Activated CD8-positive, alpha-beta memory T cell treated with anti-CD3 and anti-CD28 coated beads, Interleukin-2, amount 50 U/mL, for 4 hours (primary cell): ENCODE data around the gene RBM44.

Source experiments
- DNase-seq: peaks from one replicate; pipeline ENCODE4 v3.0.0-alpha.2; 2020

The RBM44 gene

GRCh38 chr2:237886685-237887481 lies 88.3 kb downstream of the RBM44 start:
- DNase-seq = no peak

- no peak for DNase-seq
These were observed 89.8 kb downstream of the RBM44 start for GRCh38 chr2:237888389-237888788.

DNA sequence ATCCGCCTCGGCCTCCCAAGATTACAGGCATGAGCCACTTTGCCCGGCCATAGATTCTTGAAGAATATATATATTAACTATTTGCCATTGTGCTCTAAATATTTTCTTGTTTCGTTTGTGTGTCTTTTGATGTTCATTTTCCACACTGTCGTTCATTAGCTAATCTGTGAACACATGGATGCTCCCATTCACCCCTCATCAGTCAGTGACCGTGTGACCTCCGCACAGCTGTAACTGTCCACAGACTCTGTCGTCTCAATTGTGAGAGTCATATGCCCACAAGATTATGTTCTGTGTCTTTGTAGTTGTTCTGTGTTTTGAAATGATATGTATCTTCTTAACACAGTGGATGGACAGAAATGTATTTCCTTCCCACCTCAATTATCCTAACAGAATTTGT lies 90.4 kb downstream of the RBM44 start:
- no peak for DNase-seq

DNA sequence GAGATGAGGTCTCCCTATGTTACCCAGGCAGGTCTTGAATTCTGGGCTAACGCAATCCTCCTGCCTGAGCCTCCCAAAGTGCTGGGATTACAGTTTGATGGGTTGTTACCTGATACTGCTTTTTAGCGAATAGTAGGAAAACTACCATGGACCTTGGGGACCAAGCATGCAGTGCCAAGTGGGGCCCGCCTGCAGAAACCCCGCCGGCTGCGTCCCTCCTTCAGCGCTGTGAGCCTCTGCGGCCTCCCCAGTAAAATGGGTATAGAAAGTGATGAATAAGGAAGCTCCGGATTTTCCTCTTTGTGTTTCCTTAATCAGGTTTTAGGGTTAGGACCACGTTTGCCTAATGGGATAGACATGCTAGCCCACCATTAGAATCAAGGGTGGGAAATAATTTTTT lies 91.2 kb downstream of the RBM44 start:
- no peak for DNase-seq
